PC-9 (cell line): ENCODE results near the gene SP100. TPM values are rescaled to one million over a fixed set of nuclear protein-coding genes. Genes with fewer than 3 reads are reported as not detected.

Source experiments
- BruUV-seq: library from RNA; stranded (reverse); fragments of 400-500 nt; replicated peaks from 2 replicates; lab custom pipeline; 2021; lab: Mats Ljungman, UMichigan
- CTCF ChIA-PET: fragments of 300-600 bp; sonication (Branson Sonifier 250); formaldehyde crosslinking; loops from one replicate; lab custom pipeline; 2022; ENCODE audit warnings: antibody characterized with exemption; lab: Charles Lee
- POLR2A ChIA-PET: fragments of 300-600 bp; sonication (Branson Sonifier 250); formaldehyde crosslinking; loops from one replicate; lab custom pipeline; 2022; ENCODE audit warnings: antibody characterized with exemption; ENCODE audit not compliant: unreplicated experiment; lab: Charles Lee
- DNase-seq, 2 experiments: peaks; one replicate each; pipeline versions ENCODE4 v3.0.0 to v3.0.0-alpha.2; 2015 to 2022; ENCODE audit warnings: mixed read lengths in 1 of 2
- H2AFZ ChIP-seq: fragments of 200-600 bp; sonication (generic); 2 replicates; pipeline ENCODE4 v1.8.1; 2017; ENCODE audit warnings: antibody characterized with exemption
- H3F3A ChIP-seq: fragments of 200-600 bp; sonication (generic); 2 replicates; pipeline ENCODE4 v1.8.1; 2017; ENCODE audit warnings: antibody characterized with exemption, mild to moderate bottlenecking, low read depth; ENCODE audit not compliant: insufficient read depth
- H3K27ac ChIP-seq: fragments of 200-600 bp; sonication (generic); 2 replicates; pipeline ENCODE4 v1.6.1; 2016; ENCODE audit warnings: mixed run types
- H3K27me3 ChIP-seq: fragments of 200-600 bp; sonication (generic); 2 replicates; pipeline ENCODE4 v1.6.1; 2016; ENCODE audit warnings: low read depth, mixed run types; ENCODE audit not compliant: insufficient read depth
- H3K36me3 ChIP-seq: fragments of 200-600 bp; sonication (generic); 2 replicates; pipeline ENCODE4 v1.6.1; 2016; ENCODE audit warnings: low read depth, mixed run types
- H3K4me1 ChIP-seq: fragments of 200-600 bp; sonication (generic); replicated peaks from 2 replicates; pipeline ENCODE4 v1.6.1; 2016; ENCODE audit warnings: mixed run types; ENCODE audit not compliant: insufficient read depth
- H3K4me2 ChIP-seq: fragments of 200-600 bp; sonication (generic); 2 replicates; pipeline ENCODE4 v1.6.1; 2017; ENCODE audit warnings: mixed run types
- H3K4me3 ChIP-seq: fragments of 200-600 bp; sonication (generic); 2 replicates; pipeline ENCODE4 v1.6.1; 2016; ENCODE audit warnings: mixed run types
- H3K79me2 ChIP-seq: fragments of 200-600 bp; sonication (generic); 2 replicates; pipeline ENCODE4 v1.6.1; 2017; ENCODE audit warnings: low read depth, mixed run types
- H3K9me2 ChIP-seq: fragments of 200-600 bp; sonication (generic); 2 replicates; pipeline ENCODE4 v1.8.1; 2017; ENCODE audit warnings: mild to moderate bottlenecking; ENCODE audit not compliant: insufficient read depth
- H3K9me3 ChIP-seq: fragments of 200-600 bp; sonication (generic); 2 replicates; pipeline ENCODE4 v1.8.1; 2016; ENCODE audit warnings: low read depth; ENCODE audit not compliant: insufficient read depth
- H4K20me1 ChIP-seq: fragments of 200-600 bp; sonication (generic); 2 replicates; pipeline ENCODE4 v1.8.1; 2017; ENCODE audit not compliant: insufficient read depth
- CTCF ChIP-seq: fragments of 200-600 bp; sonication (generic); conservative IDR thresholded peaks from 2 replicates; pipeline ENCODE4 v1.6.1; 2017; ENCODE audit warnings: mixed run types, antibody characterized with exemption, mild to moderate bottlenecking, moderate library complexity
- EZH2 ChIP-seq: fragments of 200-600 bp; sonication (generic); IDR thresholded peaks from 2 replicates; pipeline ENCODE4 v1.8.0; 2017; ENCODE audit warnings: antibody characterized with exemption, low read depth
- intact Hi-C: fragments of 100-400 bp; cut with micrococcal nuclease; formaldehyde crosslinking; loops from one replicate; pipeline ENCODE4 v1.10.0; 2022; ENCODE audit not compliant: unreplicated experiment
- total RNA-seq: library from RNA; stranded (reverse); gene quantifications from 2 replicates; pipeline ENCODE4 v1.2.3, GENCODE V29; 2021

The SP100 gene
- total RNA-seq, 1 experiment from 2014 or later: 61.7 TPM

GRCh38 chr2:230537531-230537976 lies 121.6 kb downstream of the SP100 start:
- H3K4me2 ChIP-seq: no peak overlapping the region
- no peak overlapping the region for H3K27ac ChIP-seq
- no peaks in the 10 kb centered on the region for H3K79me2 ChIP-seq
- no peaks in the 10 kb centered on the region for H3K9me3 ChIP-seq
- H3K36me3 ChIP-seq: no peaks in the 10 kb centered on the region
- no peaks in the 10 kb centered on the region; the same call in 1 of the 2 replicates for H3K9me2 ChIP-seq
- DNase-seq: no peak
- no peaks in the 10 kb centered on the region for H4K20me1 ChIP-seq
- CTCF ChIA-PET: no interaction called here
- no peak overlapping the region for H2AFZ ChIP-seq
- no peaks in the 10 kb centered on the region for H3K27me3 ChIP-seq
- TF ChIP-seq EZH2: no peak
- no peak for TF ChIP-seq CTCF
- BruUV-seq: no TSS peak
- intact Hi-C loops: no loop called here
- no peaks in the 10 kb centered on the region for H3K4me1 ChIP-seq
- POLR2A ChIA-PET: no interaction called here
- no peaks in the 10 kb centered on the region for H3F3A ChIP-seq
- no peak overlapping the region for H3K4me3 ChIP-seq

- TF ChIP-seq CTCF (no peak), EZH2 (no peak)
- Histone ChIP-seq H3K79me2 (no peaks in the 10 kb centered on the region), H3F3A (no peaks in the 10 kb centered on the region), H3K36me3 (no peaks in the 10 kb centered on the region), H3K4me3 (no peak overlapping the region), H3K4me1 (no peaks in the 10 kb centered on the region), H2AFZ (no peak overlapping the region), H3K9me2 (no peaks in the 10 kb centered on the region; the same call in 1 of the 2 replicates), H3K4me2 (no peak overlapping the region), H3K9me3 (no peaks in the 10 kb centered on the region), H3K27ac (no peak overlapping the region), H4K20me1 (no peaks in the 10 kb centered on the region), H3K27me3 (no peaks in the 10 kb centered on the region)
- ChIA-PET CTCF (no interaction called here), POLR2A (no interaction called here)
- intact Hi-C loops: no loop called here
- no TSS peak for BruUV-seq
- DNase-seq: no peak
Measured at GRCh38 chr2:230540332-230540731, 124.3 kb downstream of the SP100 start.

GRCh38 chr2:230541934-230542380 lies 126.0 kb downstream of the SP100 start:
- POLR2A ChIA-PET: no interaction called here
- Histone ChIP-seq H3K27ac (no peak overlapping the region), H3K27me3 (no peaks in the 10 kb centered on the region), H3F3A (no peaks in the 10 kb centered on the region), H3K9me2 (no peaks in the 10 kb centered on the region; the same call in 1 of the 2 replicates), H3K79me2 (no peaks in the 10 kb centered on the region), H3K36me3 (no peaks in the 10 kb centered on the region), H4K20me1 (no peaks in the 10 kb centered on the region), H3K4me3 (no peak overlapping the region), H3K4me2 (no peak overlapping the region), H3K4me1 (no peaks in the 10 kb centered on the region), H2AFZ (no peak overlapping the region), H3K9me3 (no peaks in the 10 kb centered on the region)
- no peak for DNase-seq
- CTCF ChIA-PET: no interaction called here
- intact Hi-C loops: no loop called here
- no TSS peak for BruUV-seq
- TF ChIP-seq EZH2 (no peak), CTCF (no peak)
